ENCODE results near the gene NEDD8.

Gene NEDD8

GRCh38 chr14:24196071-24197055 is 35.8 kb downstream of the NEDD8 start:
- DNase-seq (ENCODE audit: low spot score), result peak; percentile 51

DNA sequence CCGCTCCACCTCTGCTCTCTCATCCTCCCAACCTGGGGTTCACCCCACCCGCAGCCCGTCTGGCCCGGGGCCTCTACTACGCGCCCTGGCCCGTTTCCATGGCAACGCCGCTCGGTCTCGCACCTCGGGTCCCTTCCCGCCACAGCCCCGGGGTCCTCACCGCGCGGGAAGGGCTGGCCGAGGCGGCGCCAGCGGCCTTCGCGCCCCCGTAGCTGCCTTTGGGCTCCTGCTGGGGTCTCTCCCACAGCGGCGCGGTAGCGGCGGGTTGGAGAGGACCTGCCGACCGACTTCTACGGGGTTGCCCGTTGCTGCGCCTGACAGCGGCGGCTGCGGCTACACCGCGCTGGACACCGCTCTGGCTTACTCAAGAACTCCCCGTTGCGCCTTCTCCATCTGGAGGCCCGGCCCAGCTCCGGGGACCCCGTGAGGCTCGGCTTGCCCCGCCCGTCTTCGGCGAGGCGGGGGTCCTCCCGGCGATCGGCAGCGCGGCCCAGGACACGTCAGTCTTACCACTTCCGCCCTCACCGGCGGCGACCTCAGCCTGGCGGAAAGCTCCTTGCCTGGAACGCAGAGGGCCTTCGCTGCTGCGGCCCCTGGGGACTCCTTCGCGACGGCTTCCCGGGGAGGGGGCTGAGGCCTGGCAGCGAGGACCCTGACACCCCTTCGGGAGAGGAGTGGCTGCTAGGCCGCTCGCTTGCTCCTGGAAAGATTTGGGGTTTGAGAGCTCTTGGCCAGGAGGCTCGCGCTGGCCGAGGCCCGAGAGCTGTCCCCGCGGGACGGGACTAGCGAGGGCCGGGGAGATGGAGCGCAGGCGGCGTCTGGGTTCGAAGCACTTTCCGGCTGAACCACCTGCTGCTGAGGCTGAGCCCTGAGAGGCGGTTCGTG is 36.7 kb downstream of the NEDD8 start, which contains the start of gene TM9SF1:
Gene TM9SF1, minus strand, starts transcription at position 256 of the 885 bp plus-strand sequence. CDS start 422 bp downstream, outside the sequence.
- DNase-seq (ENCODE audit: low spot score), result peak; percentile 93

- no peak for DNase-seq (ENCODE audit: low spot score)
Observed at GRCh38 chr14:24194873-24195185, 37.3 kb downstream of the NEDD8 start.

DNA sequence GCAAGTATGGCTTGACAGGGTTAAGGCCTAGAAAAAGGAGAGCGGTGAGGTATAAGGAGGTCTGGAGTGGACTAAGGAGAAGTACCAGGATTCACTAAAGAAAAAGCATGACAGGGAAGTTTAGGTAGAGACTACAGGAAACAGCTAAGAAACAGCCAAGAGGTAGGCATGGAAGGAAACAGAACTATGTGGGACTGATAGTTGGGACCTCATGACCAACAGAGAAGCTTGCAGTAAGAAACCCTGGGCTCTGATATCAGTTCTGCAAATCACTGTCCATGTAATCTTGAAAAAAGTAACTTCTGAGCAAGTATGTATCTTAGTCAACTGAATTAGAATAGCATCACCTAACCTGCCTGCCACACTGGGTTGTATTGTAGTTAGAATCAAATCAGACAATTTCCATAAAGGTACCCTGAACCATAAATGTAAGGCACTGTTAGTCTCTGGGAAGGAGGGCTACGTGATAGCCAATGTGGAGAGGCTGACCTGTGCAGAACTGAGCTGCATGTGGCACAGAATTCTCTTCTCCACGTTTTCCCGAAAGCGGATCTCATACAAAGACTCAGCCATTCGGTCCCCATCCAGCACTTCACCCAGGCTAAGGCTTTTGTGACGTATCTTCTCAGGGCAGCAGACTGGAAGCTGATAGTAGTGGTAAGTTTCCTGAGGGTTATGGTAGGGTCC is 37.8 kb downstream of the NEDD8 start:
- DNase-seq (ENCODE audit: low spot score), result no peak

DNA sequence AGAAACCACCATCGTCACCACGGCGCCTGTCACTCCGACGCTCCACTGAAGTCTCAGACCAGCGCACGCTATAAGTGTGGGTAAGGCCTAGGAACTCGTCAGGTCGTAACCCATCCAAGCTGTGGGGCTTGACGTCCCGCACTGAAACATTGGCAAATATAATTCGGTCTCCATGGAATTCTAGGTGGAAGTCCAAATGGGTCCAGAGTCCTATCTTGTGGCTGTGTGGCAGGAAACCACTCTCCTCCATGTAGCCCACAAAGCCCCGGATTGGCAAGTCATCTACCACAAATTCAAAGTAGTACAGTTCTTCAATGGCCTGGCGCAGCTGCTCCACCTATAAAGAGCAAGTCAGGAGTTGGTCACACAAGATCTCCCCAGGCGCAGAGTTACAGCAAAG is 39.2 kb downstream of the NEDD8 start:
- no peak for DNase-seq (ENCODE audit: low spot score)

DNA sequence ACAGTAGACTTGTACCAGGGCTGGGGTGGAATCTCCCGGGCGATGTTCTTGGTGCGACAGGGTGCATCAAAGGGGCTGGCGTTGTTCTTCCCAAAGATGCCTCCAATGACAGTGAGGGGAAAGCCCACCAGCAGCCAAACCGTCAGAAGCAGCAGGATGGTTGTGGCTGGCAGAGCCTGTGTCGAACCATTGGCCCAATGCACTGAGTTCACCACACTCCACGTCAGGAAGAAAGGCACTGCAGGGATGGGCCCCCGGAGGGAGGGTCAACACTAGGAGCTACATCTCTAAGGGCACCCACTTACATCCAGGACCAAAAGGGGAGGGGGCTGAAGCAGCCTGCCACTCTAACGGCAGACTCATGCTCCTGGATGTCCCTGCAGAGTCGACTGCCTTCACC is 41.8 kb downstream of the NEDD8 start:
- DNase-seq (ENCODE audit: low spot score), result no peak

GRCh38 chr14:24189460-24189859 is 42.7 kb downstream of the NEDD8 start:
- DNase-seq (ENCODE audit: low spot score), result no peak

GRCh38 chr14:24189059-24189375 is 43.1 kb downstream of the NEDD8 start:
- no peak for DNase-seq (ENCODE audit: low spot score)

GRCh38 chr14:24188251-24189058 is 43.7 kb downstream of the NEDD8 start, which contains the start of gene IPO4:
Gene IPO4 (minus strand): TSS chr14:24188816. CDS start chr14:24188787, 29 bp downstream.
- DNase-seq (ENCODE audit: low spot score), result peak; percentile 99

GRCh38 chr14:24187539-24187915 is 44.6 kb downstream of the NEDD8 start:
- DNase-seq (ENCODE audit: low spot score), result no peak

DNA sequence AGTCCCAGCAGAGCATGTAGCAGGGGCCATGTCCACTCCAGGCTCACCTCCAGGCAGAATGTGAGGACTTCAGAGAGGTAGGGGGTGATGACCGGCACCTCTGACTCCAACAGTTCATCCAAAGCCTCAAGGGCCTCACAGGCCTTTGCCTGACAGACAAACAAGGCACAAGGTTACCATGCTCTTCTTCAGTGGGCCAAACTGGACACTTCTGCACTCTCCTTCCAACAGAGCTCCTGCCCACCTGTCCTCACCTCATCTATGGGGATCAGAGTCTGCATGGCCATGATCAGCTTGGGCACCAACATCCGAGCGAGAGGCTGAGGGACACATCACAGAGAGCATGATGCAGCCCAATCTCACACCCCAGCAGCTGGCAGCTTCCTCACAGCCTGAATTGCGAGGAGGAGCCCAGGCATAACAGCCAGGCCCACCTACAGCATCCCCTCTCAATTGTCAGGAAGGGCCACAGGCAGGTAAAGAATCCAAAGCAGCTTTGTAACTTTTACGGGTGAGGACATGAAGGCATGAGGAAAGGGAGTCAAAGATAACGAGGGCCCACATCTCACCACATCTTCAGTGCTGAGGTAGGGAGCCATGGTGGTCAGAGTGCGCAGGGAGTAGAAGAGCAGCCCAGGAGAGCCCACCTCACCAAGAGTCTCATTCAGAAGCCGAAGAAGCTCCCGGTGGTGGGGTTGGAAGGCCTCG is 45.2 kb downstream of the NEDD8 start:
- no peak for DNase-seq (ENCODE audit: low spot score)

- no peak for DNase-seq (ENCODE audit: low spot score)
Observed at GRCh38 chr14:24185741-24186140, 46.4 kb downstream of the NEDD8 start.

DNA sequence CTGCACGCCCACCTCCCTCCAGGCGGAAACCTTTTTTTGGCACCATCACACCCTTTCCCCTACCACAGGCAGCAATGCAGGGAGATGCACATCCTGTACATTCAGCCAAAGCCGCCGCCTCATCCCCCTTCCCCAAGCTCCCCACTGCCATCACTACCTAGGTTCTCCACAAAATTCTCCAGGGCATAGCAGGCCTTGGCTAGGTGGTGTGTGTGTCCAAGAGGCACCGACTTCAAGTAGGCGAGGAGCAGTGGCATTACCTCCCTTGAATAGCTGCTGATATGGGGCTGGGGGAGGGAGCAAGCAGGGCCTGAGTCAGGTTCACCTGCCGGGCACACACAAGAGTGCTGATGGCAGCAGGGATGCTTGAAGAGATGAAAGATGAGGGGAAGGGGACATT is 47.1 kb downstream of the NEDD8 start:
- DNase-seq (ENCODE audit: low spot score), result no peak

- no peak for DNase-seq (ENCODE audit: low spot score)
Observed at GRCh38 chr14:24184104-24184970, 47.8 kb downstream of the NEDD8 start.

DNA sequence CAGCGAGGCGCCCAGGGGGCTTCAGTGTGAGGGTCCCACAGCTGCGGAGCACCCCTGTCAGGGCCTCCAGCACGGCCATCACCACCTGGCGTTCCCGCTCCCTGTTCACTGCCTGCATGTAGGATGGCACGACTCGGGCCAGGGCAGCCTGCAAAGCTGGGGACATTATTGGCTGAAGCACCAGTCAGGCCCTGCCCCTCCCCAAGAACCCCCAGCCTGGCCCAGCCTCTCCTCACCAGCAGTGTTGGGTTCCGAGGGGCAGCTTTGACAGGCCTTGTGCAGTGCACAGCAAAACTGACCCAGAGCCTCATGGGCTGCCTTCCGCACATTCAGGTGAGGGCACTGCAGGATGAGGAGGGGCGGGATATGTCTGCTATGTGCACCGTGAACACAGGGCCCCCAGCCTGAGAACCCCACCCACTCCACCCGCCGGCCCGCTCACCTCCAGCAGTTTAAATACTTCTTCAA is 49.1 kb downstream of the NEDD8 start:
- no peak for DNase-seq (ENCODE audit: low spot score)

DNA sequence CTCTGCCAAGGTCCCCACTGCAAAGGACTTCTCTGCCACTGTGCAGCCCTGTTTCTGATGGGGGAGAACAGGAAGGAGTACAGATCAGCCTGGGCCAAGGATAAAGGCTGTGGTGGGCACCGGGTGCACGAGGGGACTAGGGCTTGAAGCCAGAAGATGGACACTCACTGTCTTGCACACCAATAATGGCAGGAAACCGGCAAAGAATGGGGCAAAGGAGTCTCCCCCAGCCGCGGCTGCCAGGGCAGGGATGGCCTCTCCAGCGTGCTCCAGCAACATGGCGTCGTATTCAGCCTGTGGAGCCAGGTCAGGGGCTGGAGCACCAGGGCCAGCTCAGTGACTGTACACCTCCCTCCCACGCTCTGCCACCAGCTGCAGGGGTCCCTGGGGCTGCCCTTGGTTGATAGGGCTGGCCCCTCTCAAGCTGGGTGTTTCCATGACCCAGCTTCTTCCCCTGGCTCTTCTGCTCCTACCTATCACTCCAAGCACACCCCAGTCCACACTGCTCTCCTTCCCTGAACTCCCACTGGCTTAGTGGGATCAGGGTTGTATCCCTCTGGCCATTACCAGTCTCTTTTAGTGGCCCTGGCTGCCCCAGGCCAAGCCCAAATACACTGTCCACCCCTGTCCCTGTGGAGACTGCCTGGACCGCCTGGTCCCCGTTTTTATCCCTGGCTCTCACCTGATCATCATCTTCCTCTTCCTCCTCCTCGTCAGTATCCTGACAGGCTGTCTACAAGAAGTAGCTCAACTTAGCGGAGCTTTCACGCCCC is 49.9 kb downstream of the NEDD8 start:
- no peak for DNase-seq (ENCODE audit: low spot score)

DNA sequence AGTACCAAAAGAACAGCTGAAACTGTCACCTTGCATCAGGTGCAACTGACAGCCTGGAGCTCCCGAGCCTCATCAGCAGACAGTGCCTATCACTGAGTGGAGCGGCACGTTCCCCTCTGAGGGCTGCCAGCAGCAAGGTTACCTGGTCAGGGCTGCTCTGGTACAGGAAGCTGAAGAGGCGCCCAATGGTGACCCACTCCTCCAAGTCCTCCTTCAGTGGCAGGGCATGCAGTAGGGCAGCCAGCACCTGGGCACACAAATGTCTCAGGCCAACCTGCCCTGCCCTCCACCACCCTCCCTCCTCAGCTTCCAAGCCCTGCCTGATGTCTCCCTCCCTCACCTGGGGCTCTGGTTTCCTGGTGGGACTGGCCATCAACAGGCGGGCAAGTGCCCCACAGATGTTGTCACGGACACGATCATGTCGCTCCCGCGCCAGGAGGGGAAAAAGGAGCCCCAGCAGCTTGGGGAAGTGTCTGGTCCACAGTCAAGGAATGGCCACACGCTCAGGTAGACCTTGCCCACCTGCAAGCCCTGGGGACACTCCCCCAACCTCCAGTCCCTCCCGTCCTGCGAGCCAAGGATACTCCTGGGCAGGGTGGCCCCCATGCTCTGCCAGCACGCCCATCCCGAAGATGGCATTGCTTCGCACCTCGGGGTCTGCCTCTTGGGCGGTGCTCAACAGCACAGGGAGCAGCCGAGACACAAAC is 50.6 kb downstream of the NEDD8 start:
- no peak for DNase-seq (ENCODE audit: low spot score)
